SK-N-SH (cell line): ENCODE data around the gene HIF3A. TPM values are rescaled to one million over a fixed set of nuclear protein-coding genes. Genes with fewer than 3 reads are reported as not detected.

Experiments
- CTCF ChIA-PET: fragments of 300-600, 350-600 bp; formaldehyde crosslinking; extraction: SDS; loops from one replicate; lab custom pipeline; 2021; lab: Yijun Ruan, JAX
- POLR2A ChIA-PET: fragments of 350-600 bp; sonication (Branson Sonifier 250); formaldehyde crosslinking; extraction: SDS; loops from one replicate; lab custom pipeline; 2020; ENCODE audit warnings: antibody characterized with exemption, inconsistent platforms; lab: Yijun Ruan, JAX
- DNase-seq: peaks from one replicate; pipeline ENCODE4 v3.0.0; 2012
- H2AFZ ChIP-seq: fragments of 200-600 bp; sonication (generic); 2 replicates; pipeline ENCODE4 v1.8.1; 2016; ENCODE audit warnings: antibody characterized with exemption, mild to moderate bottlenecking, low read depth
- H3F3A ChIP-seq: fragments of 200-600 bp; sonication (generic); replicated peaks from 2 replicates; pipeline ENCODE3; 2016; ENCODE audit warnings: antibody characterized with exemption, mild to moderate bottlenecking; ENCODE audit not compliant: insufficient read depth
- H3K27ac ChIP-seq, 2 experiments: fragments of 200-500 bp in 1 of 2; fragments of 200-600 bp in 1 of 2; sonication (Bioruptor generic) in 1 of 2; sonication (generic), shearing (Covaris generic) in 1 of 2; 2 replicates each; pipeline versions ENCODE4 v1.5.1 to v1.6.1; 2014 to 2016; ENCODE audit warnings: low read depth in 2 of 2, inconsistent platforms in 1 of 2, low read length in 1 of 2, mild to moderate bottlenecking in 1 of 2, mixed read lengths in 1 of 2
- H3K27me3 ChIP-seq: fragments of 200-600 bp; sonication (generic), shearing (Covaris generic); 2 replicates; pipeline ENCODE4 v1.6.1; 2016; ENCODE audit warnings: mixed run types; ENCODE audit not compliant: insufficient read depth
- H3K36me3 ChIP-seq, 2 experiments: fragments of 200-500 bp in 1 of 2; fragments of 200-600 bp in 1 of 2; sonication (Bioruptor generic) in 1 of 2; sonication (generic) in 1 of 2; replicated peaks in 1 of 2; 2 replicates each; pipeline versions ENCODE3 to v1.5.1; 2014 to 2016; ENCODE audit warnings: low read length in 1 of 2, mild to moderate bottlenecking in 1 of 2; ENCODE audit not compliant: insufficient read depth in 2 of 2, control insufficient read depth in 1 of 2
- H3K4me1 ChIP-seq, 2 experiments: fragments of 200-500 bp in 1 of 2; fragments of 200-600 bp in 1 of 2; sonication (Bioruptor generic) in 1 of 2; sonication (generic), shearing (Covaris generic) in 1 of 2; 2 replicates each; pipeline versions ENCODE4 v1.5.1 to v1.6.1; 2014 to 2016; ENCODE audit warnings: low read depth in 1 of 2, low read length in 1 of 2, mixed run types in 1 of 2; ENCODE audit not compliant: insufficient read depth in 2 of 2, control insufficient read depth in 1 of 2
- H3K4me2 ChIP-seq: fragments of 200-600 bp; sonication (generic), shearing (Covaris generic); 2 replicates; pipeline ENCODE4 v1.6.1; 2017; ENCODE audit warnings: mixed run types
- H3K4me3 ChIP-seq, 2 experiments: fragments of 200-500 bp in 1 of 2; fragments of 200-600 bp in 1 of 2; sonication (Bioruptor generic) in 1 of 2; sonication (generic), shearing (Covaris generic) in 1 of 2; 2 replicates each; pipeline versions ENCODE4 v1.5.1 to v1.8.1; 2014 to 2016; ENCODE audit warnings: low read depth in 2 of 2, inconsistent platforms in 1 of 2, low read length in 1 of 2, mild to moderate bottlenecking in 1 of 2, mixed read lengths in 1 of 2, moderate library complexity in 1 of 2
- H3K79me2 ChIP-seq: fragments of 200-600 bp; sonication (generic); 2 replicates; pipeline ENCODE4 v1.8.1; 2017; ENCODE audit warnings: mild to moderate bottlenecking; ENCODE audit not compliant: insufficient read depth
- H3K9ac ChIP-seq: fragments of 200-600 bp; sonication (generic); 2 replicates; pipeline ENCODE4 v1.6.1; 2017; ENCODE audit warnings: mixed run types
- H3K9me2 ChIP-seq: fragments of 200-600 bp; sonication (generic); 2 replicates; pipeline ENCODE4 v1.6.1; 2017; ENCODE audit warnings: mixed run types
- H3K9me3 ChIP-seq: fragments of 200-600 bp; sonication (generic); 2 replicates; pipeline ENCODE4 v1.6.1; 2017; ENCODE audit warnings: mixed run types, mild to moderate bottlenecking, moderate library complexity
- H4K20me1 ChIP-seq: fragments of 200-600 bp; sonication (generic); 2 replicates; pipeline ENCODE4 v1.6.1; 2017; ENCODE audit warnings: mild to moderate bottlenecking, mixed run types; ENCODE audit not compliant: insufficient read depth
- CHD2 ChIP-seq: fragments of 150-350 bp; IDR thresholded peaks from 2 replicates; pipeline ENCODE4 v1.6.1; 2018; ENCODE audit warnings: low read length; ENCODE audit not compliant: partially characterized antibody
- CTCF ChIP-seq: fragments of 200-600 bp; sonication (generic); IDR thresholded peaks from 2 replicates; pipeline ENCODE4 v1.6.1; 2017; ENCODE audit warnings: antibody characterized with exemption, mild to moderate bottlenecking, moderate library complexity
- ELF1 ChIP-seq: IDR thresholded peaks from 2 replicates; pipeline ENCODE4 v1.4.0; 2012
- EZH2phosphoT487 ChIP-seq: fragments of 200-600 bp; sonication (generic); IDR thresholded peaks from 2 replicates; pipeline ENCODE4 v1.6.1; 2017; ENCODE audit warnings: low read depth, mixed run types, mild to moderate bottlenecking, antibody characterized with exemption, moderate library complexity, borderline replicate concordance
- FOXJ3 ChIP-seq: sonication (generic); formaldehyde crosslinking; IDR thresholded peaks from 2 replicates; pipeline ENCODE4 v1.5.1; 2020; ENCODE audit warnings: mild to moderate bottlenecking, missing genetic modification reagents
- FOXM1 ChIP-seq: IDR thresholded peaks from 2 replicates; pipeline ENCODE4 v1.4.0; 2012; ENCODE audit warnings: low read depth, mild to moderate bottlenecking
- GABPA ChIP-seq: IDR thresholded peaks from 2 replicates; pipeline ENCODE4 v1.4.0; 2012; ENCODE audit warnings: low read depth, mild to moderate bottlenecking
- MAX ChIP-seq: IDR thresholded peaks from 2 replicates; pipeline ENCODE4 v1.4.0; 2012; ENCODE audit warnings: low read depth
- MEF2A ChIP-seq: IDR thresholded peaks from 2 replicates; pipeline ENCODE4 v1.4.0; 2012; ENCODE audit warnings: low read depth, borderline replicate concordance
- MXI1 ChIP-seq: IDR thresholded peaks from 2 replicates; pipeline ENCODE4 v1.6.1; 2012; ENCODE audit warnings: mild to moderate bottlenecking, low read depth, low read length, improper control_type of control experiment
- NRF1 ChIP-seq: IDR thresholded peaks from 2 replicates; pipeline ENCODE4 v1.6.1; 2012; ENCODE audit warnings: low read depth, mild to moderate bottlenecking, low read length
- POLR2AphosphoS5 ChIP-seq: IDR thresholded peaks from 2 replicates; pipeline ENCODE4 v1.6.1; 2012; ENCODE audit warnings: low read depth, low read length
- RAD21 ChIP-seq: IDR thresholded peaks from 2 replicates; pipeline ENCODE4 v1.6.1; 2012; ENCODE audit warnings: mild to moderate bottlenecking, low read length
- RCOR1 ChIP-seq: fragments of 150-350 bp; IDR thresholded peaks from 2 replicates; pipeline ENCODE4 v1.6.1; 2017; ENCODE audit warnings: antibody characterized with exemption, low read length
- RXRA ChIP-seq: IDR thresholded peaks from 2 replicates; pipeline ENCODE4 v1.4.0; 2012; ENCODE audit warnings: low read depth, mild to moderate bottlenecking, borderline replicate concordance
- SIN3A ChIP-seq: IDR thresholded peaks from 2 replicates; pipeline ENCODE4 v1.6.1; 2012; ENCODE audit warnings: low read depth, mild to moderate bottlenecking, low read length, moderate library complexity, borderline replicate concordance
- SMC3 ChIP-seq: IDR thresholded peaks from 2 replicates; pipeline ENCODE4 v1.6.1; 2012; ENCODE audit warnings: low read depth, low read length, improper control_type of control experiment
- TAF1 ChIP-seq: IDR thresholded peaks from 2 replicates; pipeline ENCODE4 v1.6.1; 2012; ENCODE audit warnings: low read depth, mild to moderate bottlenecking, low read length, moderate library complexity, borderline replicate concordance
- TCF12 ChIP-seq: IDR thresholded peaks from 2 replicates; pipeline ENCODE4 v1.4.0; 2012
- USF2 ChIP-seq: fragments of 150-350 bp; IDR thresholded peaks from 2 replicates; pipeline ENCODE4 v1.6.1; 2017; ENCODE audit warnings: antibody characterized with exemption, low read length, low read depth, borderline replicate concordance
- YY1 ChIP-seq: IDR thresholded peaks from 2 replicates; pipeline ENCODE4 v1.4.0; 2012; ENCODE audit warnings: low read depth, mild to moderate bottlenecking
- ZBTB33 ChIP-seq: IDR thresholded peaks from 2 replicates; pipeline ENCODE4 v1.4.0; 2012; ENCODE audit warnings: low read depth, borderline replicate concordance
- WGBS: methylation state at CpG from one replicate; pipeline ENCODE4 v1.1.6; 2017; ENCODE audit warnings: low lambda C conversion rate; 5-methylcytosine and 5-hydroxymethylcytosine counted together
- polyA plus RNA-seq, 3 experiments: library from polyadenylated mRNA; depleted of rRNA; stranded (reverse); fragments of >200 nt; gene quantifications; 2 replicates each; pipeline ENCODE4 v1.2.3, GENCODE V29; 2012
- TF ChIP-seq, protein P1 (sequence below): fragments of 150-350 bp; IDR thresholded peaks from 2 replicates; pipeline ENCODE4 v1.6.1; 2016; ENCODE audit warnings: mild to moderate bottlenecking, low read depth, low read length

The HIF3A gene
- polyA plus RNA-seq, 1 of the 3 experiments (the other 2 are of a cell fraction), result 0.92 TPM

DNA sequence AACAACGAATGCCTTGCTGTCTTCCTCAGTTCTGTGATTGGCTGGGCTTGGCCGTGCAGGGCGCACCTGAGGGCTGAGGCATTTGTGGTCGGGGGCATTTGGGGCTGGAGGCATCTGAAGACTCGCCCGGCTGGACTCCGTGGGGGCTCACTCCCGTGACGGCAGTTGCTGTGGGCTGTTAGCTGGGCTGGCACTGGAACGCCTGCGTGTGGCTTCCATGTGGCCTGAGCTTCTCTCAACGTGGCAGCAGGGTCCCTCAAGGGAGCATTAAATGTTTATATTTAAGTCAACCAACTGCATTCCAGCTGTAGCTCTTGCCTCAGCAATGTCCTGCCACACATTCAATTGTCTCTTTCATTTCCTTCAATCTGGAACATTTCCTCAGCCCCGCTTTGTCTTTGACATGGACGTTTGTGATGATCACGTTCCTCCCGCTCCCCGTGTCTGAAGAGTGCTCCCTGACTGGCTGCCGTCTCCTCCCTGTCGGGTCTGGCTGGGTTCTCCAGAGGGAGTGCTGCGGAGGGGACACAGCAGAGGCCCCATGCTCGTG, 95.5 kb downstream of the HIF3A start (continued):
- no peak for TF ChIP-seq RXRA
- no peak for TF ChIP-seq SIN3A
- no peak for TF ChIP-seq NRF1
- no peak for TF ChIP-seq CHD2
- TF ChIP-seq ELF1, result no peak
- no peak for TF ChIP-seq CTCF
- no peak for TF ChIP-seq FOXJ3
- TF ChIP-seq TCF12, result no peak
- TF ChIP-seq, all 33 proteins: peak for 0

DNA sequence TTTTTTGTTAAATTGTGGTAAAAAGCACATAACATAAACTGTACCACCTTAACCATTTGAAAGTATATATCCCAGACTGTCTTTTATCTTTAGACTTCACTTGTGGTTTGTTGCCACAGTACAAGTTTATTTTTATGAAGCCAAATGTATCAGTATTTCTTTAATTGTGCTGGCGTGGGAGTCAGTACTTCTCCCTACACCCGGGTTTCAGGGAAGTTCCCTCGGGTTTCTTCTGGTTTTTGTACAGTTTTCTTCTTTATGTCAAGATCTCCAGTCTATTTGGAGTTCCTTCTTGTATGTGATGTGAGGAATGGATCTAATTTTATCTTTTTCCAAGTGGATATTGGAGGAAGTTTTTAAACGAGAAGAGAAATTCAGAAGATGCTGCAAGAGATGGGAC, 96.0 kb downstream of the HIF3A start:
- POLR2A ChIA-PET, result interaction anchor here (1.2 kb wide), 1 partner anchor 10 kb away, joined by 3 read pairs; no protein-coding TSS in a partner anchor
- no peaks in the 10 kb centered on the region for H3K4me1 ChIP-seq

More for the DNA sequence above, 96.0 kb downstream of the HIF3A start:
- peaks cover 3% of the 10 kb centered on the region for H3F3A ChIP-seq
- 79% methylated on average over 4 of the region's 4 CpGs for WGBS
- no peak overlapping the region for H3K9ac ChIP-seq
- no peak for DNase-seq
- H3K4me2 ChIP-seq, result no peak overlapping the region
- no peaks in the 10 kb centered on the region for H3K9me2 ChIP-seq
- TF ChIP-seq MEF2A, result no peak
- no peak for TF ChIP-seq POLR2AphosphoS5
- TF ChIP-seq USF2, result no peak
- no peak for TF ChIP-seq YY1
- no peak for TF ChIP-seq FOXM1
- TF ChIP-seq CTCF, result no peak
- TF ChIP-seq RAD21, result no peak
- no peak for TF ChIP-seq RCOR1
- TF ChIP-seq MXI1, result no peak
- no peak for TF ChIP-seq EZH2phosphoT487
- no peak for TF ChIP-seq SMC3
- TF ChIP-seq FOXJ3, result no peak
- TF ChIP-seq ELF1, result no peak
- TF ChIP-seq TAF1, result no peak
- TF ChIP-seq ZBTB33, result no peak
- TF ChIP-seq GABPA, result no peak
- TF ChIP-seq MAX, result no peak
- TF ChIP-seq, protein P1, sequence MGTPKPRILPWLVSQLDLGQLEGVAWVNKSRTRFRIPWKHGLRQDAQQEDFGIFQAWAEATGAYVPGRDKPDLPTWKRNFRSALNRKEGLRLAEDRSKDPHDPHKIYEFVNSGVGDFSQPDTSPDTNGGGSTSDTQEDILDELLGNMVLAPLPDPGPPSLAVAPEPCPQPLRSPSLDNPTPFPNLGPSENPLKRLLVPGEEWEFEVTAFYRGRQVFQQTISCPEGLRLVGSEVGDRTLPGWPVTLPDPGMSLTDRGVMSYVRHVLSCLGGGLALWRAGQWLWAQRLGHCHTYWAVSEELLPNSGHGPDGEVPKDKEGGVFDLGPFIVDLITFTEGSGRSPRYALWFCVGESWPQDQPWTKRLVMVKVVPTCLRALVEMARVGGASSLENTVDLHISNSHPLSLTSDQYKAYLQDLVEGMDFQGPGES, result no peak
- TF ChIP-seq RXRA, result no peak
- no peak for TF ChIP-seq TCF12
- H3K79me2 ChIP-seq, result no peaks in the 10 kb centered on the region
- no peak overlapping the region for H3K27ac ChIP-seq
- H4K20me1 ChIP-seq, result no peaks in the 10 kb centered on the region
- H3K27me3 ChIP-seq, result no peaks in the 10 kb centered on the region
- no peaks in the 10 kb centered on the region for H3K9me3 ChIP-seq
- CTCF ChIA-PET, result interaction anchor here (2.6 to 14.4 kb wide), 3 partner anchors 88 to 121 kb away, joined by 9 to 463 read pairs (median 134); partner anchors contain the start of gene PNMA8A
- H3K4me3 ChIP-seq, result no peak overlapping the region
- peaks cover 19 to 30% of the 10 kb centered on the region in 2 experiments for H3K36me3 ChIP-seq
- H2AFZ ChIP-seq, result no peak overlapping the region
